Breast epithelium (tissue), 4 donors: ENCODE results near the gene HOXA2. TPM values are rescaled to one million over a fixed set of nuclear protein-coding genes. Genes with fewer than 3 reads are reported as not detected.

Experiments used
- DNase-seq, 2 donors: peaks; one replicate each; pipeline ENCODE4 v3.0.0-alpha.2; 2019; ENCODE audit warnings: low spot score in 2 of 2
- H3K27ac ChIP-seq, 2 donors: fragments of 200-600 bp; sonication (generic) in 1 of 2; one replicate each; pipeline ENCODE4 v1.5.1; 2016 to 2019; ENCODE audit warnings: mild to moderate bottlenecking in 1 of 2
- H3K27me3 ChIP-seq, 2 donors: fragments of 200-600 bp; sonication (generic) in 1 of 2; one replicate each; pipeline versions ENCODE4 v1.5.1 to v1.6.0; 2017 to 2019; ENCODE audit warnings: control low read depth in 1 of 2, mild to moderate bottlenecking in 1 of 2
- H3K36me3 ChIP-seq: fragments of 200-600 bp; one replicate; pipeline ENCODE4 v1.5.1; 2019
- H3K4me1 ChIP-seq, 2 donors: fragments of 200-600 bp; sonication (generic); one replicate each; pipeline ENCODE4 v1.5.1; 2016 to 2019; ENCODE audit warnings: control low read depth in 1 of 2
- H3K4me3 ChIP-seq, 3 donors: fragments of 200-600 bp; sonication (generic); 1 replicate in 2 of 3; 2 replicates in 1 of 3; pipeline ENCODE4 v1.5.1; 2016 to 2019; ENCODE audit warnings: mild to moderate bottlenecking in 3 of 3, moderate library complexity in 2 of 3
- H3K9me3 ChIP-seq, 2 donors: fragments of 200-600 bp; sonication (generic) in 1 of 2; one replicate each; pipeline ENCODE4 v1.5.1; 2016 to 2019; ENCODE audit warnings: control low read depth in 1 of 2
- CTCF ChIP-seq, 3 donors: fragments of 450-650 bp; IDR thresholded peaks; one replicate each; pipeline ENCODE4 v1.5.1; 2016 to 2017; ENCODE audit warnings: antibody characterized with exemption in 3 of 3, mild to moderate bottlenecking in 3 of 3, moderate library complexity in 3 of 3
- POLR2A ChIP-seq: fragments of 450-650 bp; IDR thresholded peaks from one replicate; pipeline ENCODE4 v1.6.1; 2016; ENCODE audit warnings: antibody characterized with exemption, mild to moderate bottlenecking, moderate library complexity
- POLR2AphosphoS5 ChIP-seq, 3 donors: sonication (generic); formaldehyde crosslinking; IDR thresholded peaks; one replicate each; pipeline ENCODE4 v1.6.1; 2017; ENCODE audit warnings: antibody characterized with exemption in 3 of 3
- intact Hi-C: fragments of 100-400 bp; cut with DNase I; formaldehyde crosslinking; loops from one replicate; pipeline ENCODE4 v1.15.1; 2023; ENCODE audit warnings: low total_unique reads
- total RNA-seq, 3 donors: library from RNA; depleted of rRNA; stranded (reverse); fragments of >200 nt; gene quantifications; one replicate each; pipeline ENCODE4 v1.1.0, GENCODE V29; 2016

Gene HOXA2
- total RNA-seq, 3 donors from 2014 or later = 0.80 to 5.4 (median 1.3) TPM

DNA sequence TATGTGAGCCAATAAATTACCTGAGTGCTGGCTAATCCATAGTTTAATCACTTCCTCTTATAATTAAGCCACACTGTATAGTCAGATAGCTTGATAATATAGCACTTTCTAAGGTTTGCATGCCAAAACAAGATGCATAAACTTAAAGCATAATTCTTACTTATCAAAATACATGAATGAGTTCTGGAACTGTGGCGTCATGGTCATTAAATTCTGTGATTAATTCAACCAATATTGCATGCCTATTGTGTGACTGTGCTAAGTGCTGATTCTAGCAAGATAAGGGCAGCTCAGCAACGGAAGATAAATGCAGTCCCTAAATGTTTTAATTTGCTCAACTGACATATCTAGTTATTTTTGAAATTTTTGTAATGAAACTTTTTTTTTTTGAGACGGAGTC, 36.3 kb downstream of the HOXA2 start:
- no peak overlapping the region for H3K4me3 ChIP-seq
- TF ChIP-seq CTCF (IDR thresholded peaks at IDR 0.05) = no peak
- TF ChIP-seq POLR2AphosphoS5 (IDR thresholded peaks at IDR 0.05) = no peak
- TF ChIP-seq POLR2A = no peak
- no peak overlapping the region for H3K27ac ChIP-seq
- H3K36me3 ChIP-seq = no peaks in the 10 kb centered on the region
- no peaks in the 10 kb centered on the region for H3K27me3 ChIP-seq
- intact Hi-C loops = no loop called here
- H3K9me3 ChIP-seq = no peaks in the 10 kb centered on the region
- H3K4me1 ChIP-seq = no peaks in the 10 kb centered on the region
- no peak for DNase-seq

DNA sequence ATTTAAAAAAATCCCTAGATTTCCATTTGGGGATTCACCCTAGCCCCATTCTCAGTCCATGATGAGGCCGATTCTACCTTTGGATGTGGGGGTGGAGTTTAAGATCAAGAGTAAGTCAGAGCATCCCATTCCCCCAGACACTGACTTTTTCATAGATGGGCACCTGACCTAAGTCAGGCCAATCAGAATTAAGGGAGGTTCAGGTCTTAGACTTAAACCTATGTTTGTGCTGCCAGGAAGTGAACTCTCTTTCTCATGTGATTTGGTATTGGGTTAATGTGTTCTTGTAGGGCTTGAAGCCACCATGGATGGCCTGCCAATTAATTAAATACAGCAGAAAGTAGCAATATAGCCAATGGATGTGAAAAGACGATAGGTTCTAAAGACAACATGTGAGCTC, 36.8 kb downstream of the HOXA2 start:
- H3K4me3 ChIP-seq = no peak overlapping the region
- intact Hi-C loops = no loop called here
- DNase-seq = no peak
- TF ChIP-seq POLR2AphosphoS5 (IDR thresholded peaks at IDR 0.05) (no peak), CTCF (IDR thresholded peaks at IDR 0.05) (no peak), POLR2A (no peak)
- H3K9me3 ChIP-seq = no peaks in the 10 kb centered on the region
- H3K36me3 ChIP-seq = no peaks in the 10 kb centered on the region
- no peaks in the 10 kb centered on the region for H3K4me1 ChIP-seq
- no peak overlapping the region for H3K27ac ChIP-seq
- H3K27me3 ChIP-seq = no peaks in the 10 kb centered on the region

- intact Hi-C loops = no loop called here
- H3K27ac ChIP-seq = no peak overlapping the region
- no peaks in the 10 kb centered on the region for H3K27me3 ChIP-seq
- no peaks in the 10 kb centered on the region for H3K4me1 ChIP-seq
- H3K36me3 ChIP-seq = no peaks in the 10 kb centered on the region
- no peaks in the 10 kb centered on the region for H3K9me3 ChIP-seq
- TF ChIP-seq CTCF (IDR thresholded peaks at IDR 0.05) (no peak), POLR2A (no peak)
- DNase-seq = no peak
- no peak overlapping the region for H3K4me3 ChIP-seq
These were observed 37.8 kb downstream of the HOXA2 start for GRCh38 chr7:27064661-27065060.

DNA sequence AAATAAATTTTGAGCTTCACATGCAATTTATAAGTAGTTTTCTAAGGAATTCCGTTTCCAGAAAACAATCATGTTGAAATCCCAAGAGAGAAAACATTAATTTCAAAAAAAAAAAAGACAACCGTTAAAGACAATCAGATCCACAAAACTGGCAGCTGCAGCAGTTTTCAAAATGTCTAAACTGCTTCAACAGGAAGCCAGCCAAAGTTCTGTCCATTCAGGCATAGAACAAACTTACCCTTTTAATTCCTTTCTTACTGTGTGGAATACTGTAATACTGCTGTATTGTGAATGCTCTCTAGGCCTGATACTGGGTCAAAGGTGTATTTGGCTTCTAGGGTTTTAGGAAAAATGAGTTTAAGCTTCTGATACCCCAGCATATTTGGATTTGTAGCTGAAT, 38.3 kb downstream of the HOXA2 start:
- no peak for DNase-seq
- intact Hi-C loops = no loop called here

DNA sequence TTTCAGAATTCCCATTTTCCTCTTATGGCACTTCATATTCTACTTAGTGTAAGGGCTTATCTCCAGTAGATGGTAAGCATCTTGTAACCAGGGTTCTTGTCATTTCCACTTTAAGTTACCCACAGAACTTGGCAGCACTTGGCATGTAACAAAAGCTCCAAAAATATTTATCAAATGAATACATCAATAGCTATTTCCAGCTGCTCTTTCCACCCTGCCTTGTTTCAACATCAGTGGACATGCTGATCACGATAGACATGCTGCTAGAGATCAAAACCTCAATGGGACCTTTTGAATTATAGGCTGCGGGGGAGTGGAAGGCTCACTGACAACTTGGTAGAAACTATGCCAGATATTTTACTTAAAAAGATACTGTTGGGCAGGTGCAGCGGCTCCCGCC, 39.5 kb downstream of the HOXA2 start:
- Histone ChIP-seq H3K36me3 (no peaks in the 10 kb centered on the region), H3K27ac (no peak overlapping the region), H3K9me3 (no peaks in the 10 kb centered on the region), H3K4me3 (no peak overlapping the region), H3K4me1 (no peaks in the 10 kb centered on the region), H3K27me3 (no peaks in the 10 kb centered on the region)
- intact Hi-C loops = no loop called here
- TF ChIP-seq CTCF (IDR thresholded peaks at IDR 0.05) (no peak), POLR2A (no peak)
- DNase-seq = no peak

More for the DNA sequence above, 38.3 kb downstream of the HOXA2 start:
- no peaks in the 10 kb centered on the region for H3K9me3 ChIP-seq
- no peaks in the 10 kb centered on the region for H3K4me1 ChIP-seq
- no peak overlapping the region for H3K27ac ChIP-seq
- TF ChIP-seq POLR2AphosphoS5 (IDR thresholded peaks at IDR 0.05) (no peak), CTCF (IDR thresholded peaks at IDR 0.05) (no peak), POLR2A (no peak)
- H3K4me3 ChIP-seq = no peak overlapping the region
- H3K36me3 ChIP-seq = no peaks in the 10 kb centered on the region
- no peaks in the 10 kb centered on the region for H3K27me3 ChIP-seq
